NCI-H524 (cell line): ENCODE results near the gene SRRM4.
"Not testable (repeated sequence)": the region's sequence is repeated elsewhere in the genome, so short reads cannot be mapped to it uniquely, and the experiment has no call there.

Experiments used
- DNase-seq, 2 experiments: peaks; one replicate each; lab custom pipeline; 2025; lab: John Stamatoyannopoulos, UW

SRRM4 gene

DNA sequence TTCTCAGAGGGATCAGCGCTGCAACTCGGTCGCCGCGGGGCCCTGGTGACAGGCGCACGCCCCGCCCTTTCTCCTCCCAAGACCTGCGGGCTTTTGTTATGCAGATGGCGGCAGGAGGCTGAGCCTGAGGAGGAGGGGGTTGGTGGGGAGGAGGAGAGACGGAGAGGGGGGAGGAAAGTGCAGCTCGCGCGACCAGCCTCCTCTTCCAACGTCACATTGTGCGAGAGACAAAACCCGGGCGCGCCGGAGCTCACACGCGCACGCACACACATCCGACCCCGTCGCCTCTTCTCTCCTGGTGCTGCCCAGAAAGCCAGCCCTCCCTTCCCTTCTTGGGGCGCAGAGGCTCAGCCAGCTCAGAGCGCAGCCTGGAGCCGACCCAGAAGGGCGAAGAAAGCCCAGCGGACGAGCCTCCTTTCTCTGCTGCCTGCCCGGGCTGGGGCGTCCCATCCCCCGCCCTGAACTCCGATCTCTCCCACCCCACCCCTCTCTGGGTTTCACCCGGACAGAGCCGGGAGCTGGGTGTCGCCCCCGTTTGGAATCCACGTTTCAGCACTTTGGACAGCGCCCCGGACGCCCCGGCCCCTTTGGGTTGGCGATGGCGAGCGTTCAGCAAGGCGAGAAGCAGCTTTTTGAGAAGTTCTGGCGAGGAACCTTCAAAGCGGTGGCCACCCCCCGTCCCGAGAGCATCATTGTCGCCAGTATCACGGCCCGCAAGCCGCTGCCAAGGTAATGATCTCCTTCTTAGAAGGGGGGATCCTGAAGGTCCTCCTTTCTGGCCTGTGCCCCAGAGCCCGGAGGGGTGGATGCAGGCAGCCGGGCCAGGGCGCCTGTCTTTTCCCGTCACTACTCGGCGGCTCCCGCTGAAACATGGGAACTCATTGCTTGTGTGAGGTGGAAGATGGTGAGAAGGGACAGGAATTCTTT, at the start of gene SRRM4:
Gene SRRM4 (plus strand): TSS at position 257 of the 927 bp plus-strand sequence. CDS start 342 bp downstream, at position 599.
- DNase-seq: peak; percentile 91 to 95

DNA sequence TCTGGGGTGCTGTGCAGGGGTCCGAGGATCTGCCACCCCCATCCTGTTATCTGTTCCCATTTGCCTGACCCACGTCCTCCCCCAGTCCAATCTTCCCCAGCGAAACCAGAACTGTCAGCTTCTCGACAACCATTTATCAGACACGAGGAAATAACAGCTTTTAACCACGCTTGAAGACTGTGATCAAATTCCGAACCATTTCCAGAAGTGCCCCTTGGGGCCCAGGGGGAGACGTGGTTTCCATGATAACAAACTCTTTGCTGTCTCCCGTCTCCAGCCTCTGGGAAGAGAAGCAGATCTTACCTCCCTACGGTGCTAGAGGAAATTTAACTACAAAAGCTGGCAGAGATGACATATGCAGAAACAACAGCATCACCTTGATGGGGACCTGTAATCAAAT, 35.1 kb upstream of the SRRM4 start:
- DNase-seq: no peak

DNA sequence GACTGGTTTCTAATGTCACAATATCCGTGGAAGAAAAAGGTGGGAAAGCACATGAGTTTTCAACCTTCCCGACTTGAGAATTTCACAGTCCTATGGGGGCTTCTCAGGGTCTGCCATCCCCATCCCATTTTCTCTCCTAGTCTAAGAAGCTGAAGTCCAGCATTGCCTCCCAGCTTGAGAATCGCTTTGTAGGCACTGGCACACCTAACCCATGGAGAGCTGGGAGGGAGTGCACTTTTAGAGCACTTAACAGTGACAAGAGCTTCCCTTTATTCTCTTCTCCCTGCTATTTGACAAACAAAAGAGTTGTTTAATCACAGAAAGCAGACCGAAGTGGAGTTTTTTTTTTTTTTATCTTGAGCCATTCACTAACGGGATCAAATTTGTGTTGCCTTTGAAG, 22.8 kb upstream of the SRRM4 start:
- no peak for DNase-seq

DNA sequence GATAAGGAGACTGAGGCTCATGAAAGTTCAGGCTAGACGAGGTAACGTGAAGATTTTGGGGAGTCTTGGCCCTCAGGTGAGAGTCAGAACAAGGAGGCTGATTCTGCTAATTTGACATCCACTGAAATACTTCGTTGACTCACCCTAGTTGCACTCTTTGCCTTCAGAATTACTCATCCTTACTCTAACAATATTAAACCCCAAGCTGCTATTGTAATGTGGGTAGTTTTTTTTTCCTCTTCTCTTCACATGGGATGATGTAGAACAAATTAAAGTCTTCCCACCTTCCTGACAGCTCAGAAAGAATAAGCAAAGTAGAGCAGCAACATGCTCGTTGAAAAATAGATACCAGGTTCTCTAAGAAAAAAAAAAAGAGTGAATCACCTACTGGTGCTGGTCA, 22.0 kb upstream of the SRRM4 start:
- no peak for DNase-seq

DNA sequence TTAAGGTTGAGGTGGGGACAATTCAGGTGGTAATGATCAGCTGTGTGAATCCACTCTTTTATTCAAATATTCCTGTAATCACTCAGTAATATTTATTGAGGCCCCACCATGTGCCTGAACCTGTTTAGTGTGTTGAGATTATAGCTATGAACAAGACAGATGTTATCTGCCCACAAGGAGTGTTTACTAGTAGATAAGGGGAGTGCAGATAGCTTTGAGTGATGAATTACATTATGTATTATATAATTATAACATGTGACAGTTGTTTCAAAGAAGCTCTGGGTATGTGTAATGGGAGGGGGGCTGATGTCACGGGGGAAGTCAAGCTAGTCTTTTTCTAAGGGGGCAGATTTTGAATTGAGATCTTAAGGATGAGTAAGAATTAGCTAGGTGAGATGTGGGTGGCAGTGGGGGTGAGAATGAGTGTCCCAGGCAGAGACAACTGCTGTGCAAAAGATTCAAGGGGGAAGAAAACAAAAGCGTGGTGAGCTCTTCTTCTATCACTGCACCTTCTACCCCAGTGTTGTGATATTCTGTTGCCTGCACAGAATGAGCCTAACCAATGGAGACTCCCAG, 21.3 kb upstream of the SRRM4 start:
- DNase-seq: peak in 1 of 2 experiments; percentile 14

DNA sequence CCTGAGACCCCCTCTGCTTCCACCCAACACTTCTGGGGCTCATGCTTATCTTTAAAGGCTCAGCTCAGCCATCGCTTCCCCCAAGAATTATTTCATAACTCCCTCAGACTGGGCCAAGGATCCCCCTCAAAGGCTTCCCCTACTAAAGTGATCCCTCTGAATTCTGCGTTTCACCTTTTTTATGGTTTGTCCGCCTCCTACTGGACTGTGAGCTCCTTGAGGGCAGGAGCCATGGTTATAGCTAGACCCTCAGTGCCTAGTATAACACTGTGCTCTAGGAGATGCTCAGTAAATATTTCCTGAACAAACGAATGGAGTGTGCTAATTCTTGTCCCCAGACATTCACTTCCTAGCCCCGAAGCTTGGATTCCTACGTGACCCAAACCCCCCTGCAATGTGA, 20.5 kb upstream of the SRRM4 start:
- DNase-seq: no peak

DNA sequence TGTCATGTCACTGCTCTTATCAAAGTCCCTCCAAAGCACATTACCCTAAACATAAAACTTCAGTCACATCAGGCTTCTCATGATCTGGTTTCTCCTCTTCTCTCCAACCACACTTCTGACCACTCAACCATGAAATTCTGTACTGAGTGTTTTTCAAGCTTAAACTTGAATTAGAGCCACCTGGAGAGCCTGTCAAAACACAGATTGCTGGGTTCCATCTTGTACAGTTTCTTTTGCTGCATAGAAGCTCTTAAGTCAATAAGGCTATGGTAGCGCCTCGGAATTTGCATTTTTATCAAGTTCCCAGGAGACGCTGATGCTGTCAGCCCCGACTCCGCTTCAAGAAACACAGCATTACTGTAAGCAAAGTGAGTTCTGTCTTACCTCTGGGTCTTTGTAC, 16.4 kb upstream of the SRRM4 start:
- peak in 1 of 2 experiments; percentile 61 for DNase-seq

- DNase-seq: no peak
Observed at GRCh38 chr12:118970856-118971255, 10.5 kb upstream of the SRRM4 start.

- DNase-seq: no peak
Observed at GRCh38 chr12:118972982-118973381, 8.4 kb upstream of the SRRM4 start.

DNA sequence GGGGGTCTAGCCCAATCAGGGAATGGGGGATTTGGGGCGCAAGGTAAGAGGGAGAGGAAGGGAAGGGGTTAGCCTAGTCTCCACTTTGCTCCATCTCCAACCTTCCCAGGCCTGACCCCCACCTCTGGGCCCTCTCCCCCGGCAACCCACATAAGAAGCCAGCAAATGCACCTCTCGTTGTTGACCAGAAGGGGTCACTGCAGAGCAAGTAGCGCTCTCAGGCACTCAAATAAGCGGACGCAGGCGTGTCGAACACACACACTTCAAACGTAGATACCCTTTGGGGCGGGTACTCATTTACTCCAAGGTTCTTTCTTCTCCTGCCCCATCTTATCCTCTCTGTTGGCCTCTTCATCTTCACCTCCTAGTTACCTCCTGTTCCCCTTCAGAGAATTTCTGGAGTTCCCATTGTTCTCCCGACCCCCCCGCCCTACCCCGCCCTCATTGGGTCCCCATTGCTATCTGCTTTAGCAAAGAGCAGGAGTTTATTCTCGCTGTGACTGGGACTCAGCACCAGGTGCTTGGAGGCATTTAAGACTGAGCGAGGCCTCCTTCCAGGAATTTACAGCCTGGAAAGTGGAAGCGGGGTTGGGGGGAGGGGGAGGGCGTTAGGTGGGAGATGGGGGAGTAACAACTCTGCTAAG, 1.5 kb upstream of the SRRM4 start:
- DNase-seq: peak; percentile 72 to 87

- DNase-seq: peak; percentile 91 to 92
Observed at GRCh38 chr12:118980407-118981014, 830 bp upstream of the SRRM4 start.

DNA sequence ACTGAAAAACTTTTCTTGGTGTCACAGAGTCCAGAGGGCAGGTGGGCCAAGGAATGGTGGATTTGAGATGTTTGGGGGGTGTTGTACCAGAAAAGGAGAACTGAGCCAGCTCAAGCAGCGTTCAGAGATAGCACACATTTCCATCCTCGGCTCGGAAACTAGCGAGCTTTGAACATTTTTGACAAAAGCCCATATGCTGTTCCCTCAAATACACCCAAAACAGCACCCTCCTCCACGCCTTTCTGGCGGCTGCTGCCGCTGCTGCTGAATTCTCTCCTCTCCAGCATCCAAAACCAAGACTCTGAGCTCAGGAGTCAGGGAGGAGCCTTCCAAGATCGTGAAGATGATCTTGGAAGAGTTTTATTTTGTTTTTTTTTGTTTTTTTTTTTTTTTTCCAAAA, 961 bp downstream of the SRRM4 start:
- no peak for DNase-seq

GRCh38 chr12:118982984-118983761, 1.8 kb downstream of the SRRM4 start:
- DNase-seq: peak; percentile 50 to 77

DNA sequence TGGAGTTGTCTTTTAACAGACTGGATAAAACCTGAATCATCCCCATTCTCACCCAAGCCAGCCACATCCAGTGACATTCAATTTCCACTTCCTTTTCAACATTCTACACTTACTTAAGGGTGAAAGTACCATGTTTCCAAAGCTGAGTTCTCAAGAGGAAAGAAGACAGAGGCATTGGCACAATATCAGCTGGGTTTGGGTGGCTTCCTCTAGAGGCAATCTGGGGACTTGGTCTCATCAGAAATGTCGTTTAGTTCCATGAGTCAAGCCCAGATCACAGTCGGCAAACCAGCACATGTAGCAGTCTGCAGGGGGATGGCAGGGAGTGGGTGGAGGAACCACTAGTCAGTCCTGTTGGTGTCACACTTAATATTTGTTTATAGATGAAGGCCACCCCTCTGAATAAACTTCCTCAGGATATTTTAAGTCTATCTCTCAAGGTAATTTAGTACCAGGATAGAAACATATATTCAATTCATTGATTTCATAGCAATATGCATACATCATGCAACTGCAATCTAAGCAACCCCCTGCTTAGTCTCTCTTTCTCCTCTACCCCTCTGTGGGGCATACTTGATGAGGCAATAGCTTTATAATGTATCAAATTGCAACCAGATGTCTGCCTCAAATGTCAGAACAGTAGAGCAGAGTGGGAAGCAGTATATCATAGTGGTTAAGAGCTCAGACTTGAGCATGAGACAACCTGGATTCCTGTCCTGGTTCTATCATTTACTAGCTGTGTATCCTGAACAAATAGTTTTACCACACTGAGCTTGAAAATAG, 3.0 kb downstream of the SRRM4 start:
- DNase-seq: peak; percentile 56 to 88

DNA sequence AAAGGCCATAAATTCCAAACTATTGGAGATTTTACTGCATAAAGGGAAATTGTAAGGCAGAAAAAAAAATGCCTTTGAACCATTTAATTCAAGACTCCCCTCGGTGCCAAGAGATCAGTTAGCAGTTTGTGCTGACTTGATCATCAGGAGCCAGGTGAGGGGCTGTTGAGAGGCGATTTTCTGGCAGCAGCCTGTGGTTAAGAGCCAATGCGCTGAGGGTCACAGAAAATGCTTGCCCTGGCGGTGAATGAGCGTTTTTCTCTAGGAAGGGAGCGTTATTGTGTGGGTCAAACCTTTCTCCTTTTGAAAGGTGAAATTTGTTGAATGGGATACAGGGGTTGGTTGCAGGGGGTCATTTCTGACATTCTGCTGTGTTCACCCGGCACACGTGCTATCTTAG, 4.7 kb downstream of the SRRM4 start:
- peak; percentile 12 to 41 for DNase-seq

DNA sequence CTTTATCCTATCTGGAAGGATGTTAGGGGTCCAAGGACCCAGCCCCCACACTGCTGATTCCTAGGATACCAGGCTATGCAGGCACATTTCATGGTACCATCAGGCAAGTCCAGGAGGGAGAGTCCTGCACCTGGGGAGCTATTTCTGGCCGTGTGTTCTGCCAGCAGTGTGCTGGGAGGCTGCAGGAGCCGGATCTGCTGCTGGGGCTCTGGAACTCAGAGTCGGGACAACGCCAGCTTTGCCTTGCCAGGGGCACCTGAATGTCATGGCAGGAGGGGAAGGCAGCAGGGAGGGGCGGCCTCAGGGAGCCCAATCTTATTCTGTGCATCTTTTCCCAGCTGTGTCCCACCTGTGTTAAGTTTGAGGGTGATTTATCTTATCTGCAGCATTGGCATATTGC, 17.8 kb downstream of the SRRM4 start:
- no peak for DNase-seq

GRCh38 chr12:119005085-119005484, 23.7 kb downstream of the SRRM4 start:
- DNase-seq: peak in 1 of 2 experiments; percentile 11

DNA sequence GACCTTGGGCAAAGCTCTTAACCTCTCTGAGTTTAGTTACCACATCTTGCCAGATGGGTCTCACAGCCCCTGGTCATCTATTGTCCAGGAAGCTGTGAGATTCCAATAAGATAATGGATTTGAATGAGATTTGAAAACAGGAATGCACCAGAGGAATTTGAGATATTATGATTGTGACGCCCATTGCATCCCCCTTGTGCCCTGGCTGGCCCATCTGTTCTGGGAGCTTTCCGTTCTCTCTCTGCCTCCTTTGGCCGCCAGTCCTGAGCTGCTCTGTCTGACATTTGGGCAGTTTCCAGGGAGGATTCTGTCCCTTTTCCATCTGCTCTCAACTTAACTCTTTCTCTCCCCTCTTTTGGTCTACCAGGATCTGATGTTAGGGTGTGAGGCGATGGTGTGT, 24.6 kb downstream of the SRRM4 start:
- peak; percentile 40 to 65 for DNase-seq

DNA sequence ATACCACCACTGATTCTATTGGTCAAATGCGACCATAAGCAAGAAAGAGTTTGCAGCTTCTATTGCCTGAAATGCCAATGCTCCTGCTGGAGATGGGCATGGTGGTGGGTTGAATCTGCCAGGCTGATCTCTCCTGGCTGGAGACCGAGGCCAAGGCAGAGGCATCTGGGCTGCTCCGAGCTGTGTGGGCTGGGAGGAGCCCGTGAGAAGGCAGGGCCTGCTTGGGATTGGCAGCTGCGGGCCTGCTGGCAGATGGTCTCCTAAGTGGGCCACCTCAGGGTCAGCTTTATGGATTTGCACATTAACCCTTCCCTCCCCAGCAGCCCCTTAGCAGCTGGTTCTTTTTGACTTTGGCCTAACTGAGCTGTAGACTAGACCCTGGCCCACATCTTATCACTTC, 25.4 kb downstream of the SRRM4 start:
- peak; percentile 93 to 97 for DNase-seq

DNA sequence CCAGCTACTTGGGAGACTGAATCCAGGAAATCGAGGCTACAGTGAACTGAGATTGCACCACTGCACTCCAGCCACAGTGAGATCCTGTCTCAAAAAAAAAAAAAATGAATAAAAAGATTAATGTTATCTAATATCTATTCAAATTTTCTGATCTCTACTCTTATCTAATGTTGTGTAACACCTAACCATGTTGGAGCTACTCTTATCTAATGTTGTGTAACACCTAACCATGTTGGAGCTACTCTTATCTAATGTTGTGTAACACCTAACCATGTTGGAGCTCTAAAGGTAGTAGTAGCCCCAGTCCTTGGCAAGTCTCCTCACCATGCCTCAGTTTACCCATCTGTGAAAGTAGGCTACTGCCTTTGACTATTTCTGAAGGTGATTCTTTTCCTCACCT, 26.9 kb downstream of the SRRM4 start:
- DNase-seq: not testable (repeated sequence)

DNA sequence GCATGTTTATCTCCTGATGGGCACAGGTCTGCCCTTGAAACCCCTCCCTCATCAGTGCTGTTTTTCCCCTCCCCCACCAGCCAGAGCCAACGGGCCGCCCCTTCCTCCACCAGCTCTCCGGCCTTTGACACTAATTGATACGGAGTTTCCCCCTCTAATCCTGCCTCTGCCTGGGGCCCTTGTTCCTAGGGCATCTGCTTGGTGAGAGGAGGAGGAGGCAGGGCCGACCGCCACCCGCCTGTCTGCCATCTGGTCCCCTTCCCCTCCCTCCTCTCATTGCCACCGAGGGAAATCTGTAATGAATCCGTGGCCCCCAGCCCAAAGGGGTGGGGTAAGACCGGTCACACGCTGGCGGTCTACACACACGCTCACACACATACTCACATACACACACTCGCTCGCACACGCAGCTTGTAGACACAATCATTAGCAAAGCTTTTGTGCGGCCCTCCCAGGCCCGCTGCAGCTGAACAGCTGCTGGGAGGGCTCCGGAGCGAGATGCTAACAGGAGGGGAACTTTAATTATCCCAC, 27.4 kb downstream of the SRRM4 start:
- DNase-seq: peak; percentile 98
